Activated CD8-positive, alpha-beta memory T cell treated with anti-CD3 and anti-CD28 coated beads for 48 hours (primary cell): Measurements from ENCODE around the gene AK6.
"Not testable (repeated sequence)": the region's sequence is repeated elsewhere in the genome, so short reads cannot be mapped to it uniquely, and the experiment has no call there.

Experiments used
- DNase-seq, 3 experiments: peaks; one replicate each; pipeline ENCODE4 v3.0.0-alpha.2; 2020; ENCODE audit warnings: low read depth in 2 of 3, low spot score in 2 of 3

The AK6 gene

DNA sequence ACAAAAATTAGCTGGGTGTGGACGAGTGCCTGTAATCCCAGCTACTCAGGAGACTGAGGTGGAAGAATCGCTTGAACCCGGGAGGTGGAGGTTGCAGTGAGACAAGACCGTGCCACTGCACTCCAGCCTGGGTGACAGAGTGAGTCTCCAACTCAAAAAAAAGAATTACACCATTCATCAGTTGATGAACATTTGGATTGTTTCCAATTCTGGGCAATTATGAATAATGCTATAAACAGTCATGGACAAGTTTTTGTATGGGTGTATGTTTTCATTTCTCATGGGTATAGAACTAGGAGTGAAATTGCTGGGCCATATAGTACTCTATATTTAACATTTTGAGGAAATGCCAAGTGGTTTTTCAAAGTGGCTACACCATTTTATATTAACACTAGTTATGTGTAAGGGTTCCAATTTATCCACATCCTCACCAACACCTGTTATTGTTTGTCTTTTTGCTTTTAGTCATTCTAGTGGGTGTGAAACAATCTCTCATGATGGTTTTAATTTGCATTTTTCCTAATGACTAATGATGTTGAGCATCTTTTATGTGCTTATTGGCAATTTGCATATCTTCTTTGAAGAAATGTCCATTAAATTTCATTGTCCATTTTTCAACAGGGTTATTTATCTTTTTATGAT, 27.7 kb downstream of the AK6 start:
- no peak for DNase-seq

DNA sequence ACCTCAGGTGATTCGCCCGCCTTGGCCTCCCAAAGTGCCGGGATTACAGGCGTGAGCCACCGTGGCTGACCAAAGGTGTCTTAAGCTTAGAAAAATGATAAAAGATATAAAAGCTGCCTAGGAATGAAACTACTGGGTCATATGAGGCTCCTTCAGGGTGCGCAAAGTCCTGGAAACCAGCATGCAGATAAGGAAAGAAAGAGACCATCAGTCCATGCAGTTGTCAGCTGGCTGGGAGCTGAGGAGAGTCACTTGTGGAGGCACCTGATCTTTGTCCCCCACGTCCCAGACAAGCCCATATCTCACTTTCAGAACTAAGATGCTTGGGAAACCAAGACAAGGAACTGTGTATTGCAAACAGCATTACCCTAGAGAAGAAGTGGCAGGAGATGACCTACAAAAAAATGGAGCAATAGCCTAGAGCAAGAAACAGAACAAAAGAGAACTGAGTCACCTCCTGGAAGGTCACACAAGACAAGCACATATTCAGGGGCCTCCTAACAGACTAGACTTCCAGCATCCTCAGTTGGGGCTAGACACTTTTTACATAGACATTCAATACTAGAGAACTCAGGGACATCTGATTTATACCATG, 33.9 kb downstream of the AK6 start:
- no peak for DNase-seq

DNA sequence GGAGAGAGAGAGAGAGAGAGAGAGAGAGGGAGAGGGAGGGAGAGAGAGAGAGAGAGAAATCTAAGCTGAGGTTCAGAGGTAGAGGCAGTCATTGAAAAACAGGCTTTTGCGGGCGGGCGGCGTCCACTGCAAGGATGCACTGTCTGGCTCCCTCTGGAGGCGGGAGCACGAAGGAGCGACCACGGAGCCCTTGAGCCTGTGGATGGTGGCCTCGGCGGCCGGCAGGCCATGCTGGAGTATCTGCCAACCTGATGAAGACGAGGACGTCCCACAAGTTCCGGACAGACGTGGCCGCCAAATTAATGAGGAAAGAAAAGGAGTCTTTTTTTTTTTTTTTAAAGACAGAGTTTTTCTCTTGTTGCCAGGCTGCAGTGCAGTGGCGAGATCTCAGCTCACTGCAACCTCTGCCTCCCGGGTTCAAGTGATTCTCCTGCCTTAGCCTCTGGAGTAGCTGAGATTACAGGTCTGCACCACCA, 34.5 kb downstream of the AK6 start:
- DNase-seq = peak; percentile 37 to 47 (median 45)

DNA sequence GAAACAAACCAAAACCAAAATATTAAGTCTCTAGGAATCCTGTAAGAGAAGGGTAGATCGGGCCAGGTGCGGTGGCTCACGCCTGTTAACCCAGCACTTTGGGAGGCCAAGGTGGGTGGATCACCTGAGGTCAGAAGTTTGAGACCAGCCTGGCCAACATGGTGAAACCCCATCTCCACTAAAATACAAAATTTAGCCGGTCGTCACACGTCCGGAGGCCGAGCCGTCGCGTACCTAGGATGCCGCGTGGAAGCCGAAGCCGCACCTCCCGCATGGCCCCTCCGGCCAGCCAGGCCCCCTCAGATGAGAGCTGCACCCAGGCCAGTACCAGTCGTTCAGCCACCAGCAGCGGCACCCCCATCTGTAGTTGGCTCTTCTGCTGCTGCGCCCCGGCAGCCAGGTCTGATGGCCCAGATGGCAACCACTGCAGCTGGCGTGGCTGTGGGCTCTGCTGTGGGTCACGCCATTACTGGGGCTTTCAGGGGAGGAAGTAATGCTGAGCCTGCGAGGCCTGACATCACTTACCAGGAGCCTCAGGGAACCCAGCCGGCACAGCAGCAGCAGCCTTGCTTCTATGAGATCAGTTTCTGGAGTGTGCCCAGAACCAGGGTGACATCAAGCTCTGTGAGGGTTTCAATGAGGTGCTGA, 35.5 kb downstream of the AK6 start:
- DNase-seq = not testable (repeated sequence)

DNA sequence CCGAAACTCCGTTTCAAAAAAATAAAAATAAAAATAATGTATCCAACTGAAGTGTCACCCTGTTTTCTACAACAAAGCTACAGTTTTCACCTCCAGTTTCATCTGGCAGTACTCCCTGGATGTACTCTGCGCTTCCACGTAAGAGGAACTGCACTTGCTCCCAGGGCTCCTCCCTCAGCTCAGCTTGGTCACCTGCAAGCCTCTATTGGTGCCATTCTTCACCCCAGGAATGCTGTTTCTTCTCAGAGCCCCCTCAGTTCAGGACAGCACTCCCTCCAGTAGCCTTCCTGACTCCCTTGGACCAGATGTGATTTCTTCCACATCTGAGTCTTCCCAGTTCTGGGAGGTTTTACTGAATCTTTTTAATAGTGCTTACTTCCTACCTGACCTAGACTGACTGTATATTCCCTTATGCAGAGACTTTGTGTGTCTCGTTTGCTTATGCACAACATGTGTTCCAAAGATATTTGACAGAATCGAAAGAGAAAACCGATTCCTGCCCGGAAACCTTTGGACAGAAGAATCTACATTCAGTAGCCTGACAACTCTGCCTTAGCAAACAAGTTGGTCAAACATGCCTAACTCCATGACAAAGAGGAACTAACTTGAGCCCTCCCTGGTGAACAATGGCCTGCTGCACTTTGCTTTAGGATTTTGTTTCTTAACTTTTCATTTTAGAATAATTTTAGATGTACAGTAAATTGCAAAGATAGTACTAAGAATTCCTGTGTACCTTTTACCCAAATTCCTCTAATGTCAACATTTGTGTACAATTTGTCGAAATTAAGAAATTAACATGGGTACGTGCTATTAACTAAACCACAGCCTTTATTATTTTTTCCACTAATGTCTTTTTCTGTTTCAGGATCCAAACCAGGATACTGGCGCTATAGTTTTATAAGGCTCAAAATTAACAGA, 37.5 kb downstream of the AK6 start:
- no peak for DNase-seq

DNA sequence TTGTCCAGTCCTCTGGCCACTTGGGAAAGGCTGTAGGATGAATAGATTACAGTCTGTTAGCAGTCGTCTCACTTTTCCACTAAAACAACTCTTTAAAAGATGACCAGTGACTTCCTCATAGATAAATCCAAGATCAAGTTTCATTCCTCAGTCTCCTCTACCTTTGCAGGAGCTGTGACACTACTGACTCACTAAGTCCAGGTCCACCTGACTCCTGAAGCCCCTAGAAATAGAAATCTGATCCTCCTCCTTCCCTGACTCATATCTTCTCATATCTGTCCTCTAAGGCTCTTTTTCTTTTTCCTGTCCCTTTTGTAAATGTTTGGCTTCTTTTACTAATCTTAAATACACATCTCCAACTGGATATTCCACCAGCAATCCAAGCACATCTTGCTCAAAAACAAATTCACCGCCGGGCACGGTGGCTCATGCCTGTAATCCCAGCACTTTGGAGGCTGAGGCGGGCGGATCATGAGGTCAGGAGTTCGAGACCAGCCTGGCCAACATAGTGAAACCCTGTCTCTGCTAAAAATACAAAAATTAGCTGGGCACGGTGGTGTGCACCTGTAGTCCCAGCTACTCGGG, 39.3 kb downstream of the AK6 start:
- DNase-seq = no peak

DNA sequence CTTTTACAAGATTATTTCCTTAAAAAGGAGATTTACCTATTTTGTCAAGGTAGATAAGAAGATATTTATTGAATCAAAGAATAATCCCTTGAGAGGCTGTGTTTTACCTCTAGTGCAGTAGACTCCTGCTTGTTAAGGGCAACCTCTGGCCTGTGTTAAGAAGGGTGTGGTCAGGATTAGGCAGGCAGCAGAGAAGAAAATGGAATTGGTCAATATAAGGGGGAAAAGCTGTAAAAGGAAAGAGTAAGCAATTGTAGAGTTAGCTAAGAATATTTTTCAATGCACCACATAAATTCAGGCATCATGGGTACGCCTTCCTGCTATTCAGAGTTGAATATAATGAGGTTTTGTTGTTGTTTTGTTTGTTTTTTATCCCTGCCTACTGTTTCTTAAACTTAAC, 43.0 kb downstream of the AK6 start:
- DNase-seq = no peak

DNA sequence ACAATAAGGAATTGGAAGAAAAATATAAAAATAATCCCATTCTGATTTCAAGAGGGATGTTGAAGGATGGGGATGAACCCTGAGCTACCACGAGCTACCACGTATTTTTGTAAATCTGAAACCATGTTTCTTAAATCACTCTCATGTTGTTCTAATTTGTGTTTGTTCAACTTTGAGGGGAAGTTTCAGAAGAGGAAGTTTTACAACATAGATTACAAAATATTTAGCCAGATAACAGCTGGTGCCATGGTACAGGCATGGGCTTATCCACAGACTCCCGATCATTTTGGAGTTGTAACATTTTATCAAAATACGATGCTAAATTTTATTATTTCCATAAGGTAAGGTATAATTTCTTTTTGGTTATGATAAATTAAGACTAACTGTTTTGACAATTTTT, 51.9 kb downstream of the AK6 start:
- no peak for DNase-seq

DNA sequence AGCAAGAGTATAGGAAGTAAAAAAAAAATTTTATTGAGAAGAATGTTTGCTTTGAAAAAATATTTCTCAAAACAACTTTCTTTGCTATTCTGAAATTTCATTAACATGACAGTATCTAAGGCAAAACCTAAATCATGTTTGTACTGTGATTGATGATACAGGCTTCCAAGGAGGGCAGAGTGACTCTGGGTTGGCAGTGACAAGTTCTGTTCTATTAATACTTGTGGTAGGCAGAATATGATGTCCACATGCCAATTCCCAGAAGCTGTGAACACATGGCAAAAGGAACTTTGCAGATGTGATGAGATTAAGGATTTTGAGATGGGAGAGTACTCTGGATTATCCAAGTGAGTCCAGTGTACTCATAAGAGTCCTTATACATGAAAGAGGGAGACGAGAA, 53.3 kb downstream of the AK6 start:
- no peak for DNase-seq

DNA sequence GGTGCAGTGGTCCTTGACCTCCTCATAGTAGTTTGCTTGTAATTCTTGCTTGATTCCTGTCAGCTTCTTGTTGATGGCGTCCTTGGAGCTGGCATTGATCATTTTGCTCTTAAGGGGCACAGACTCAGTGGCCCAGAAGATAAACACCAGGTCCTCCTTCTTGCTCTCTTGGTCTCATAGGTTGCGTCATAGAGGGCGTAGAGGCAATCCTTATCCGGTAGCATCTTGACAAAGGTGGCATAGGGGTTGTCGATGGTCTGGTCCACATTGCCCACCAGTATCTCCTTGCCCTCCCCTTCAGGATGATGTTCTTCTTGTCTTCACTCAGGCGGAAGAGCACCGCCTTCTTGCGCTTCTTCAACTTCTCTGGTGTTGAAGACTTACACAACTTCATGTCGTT, 55.9 kb downstream of the AK6 start:
- DNase-seq = no peak

DNA sequence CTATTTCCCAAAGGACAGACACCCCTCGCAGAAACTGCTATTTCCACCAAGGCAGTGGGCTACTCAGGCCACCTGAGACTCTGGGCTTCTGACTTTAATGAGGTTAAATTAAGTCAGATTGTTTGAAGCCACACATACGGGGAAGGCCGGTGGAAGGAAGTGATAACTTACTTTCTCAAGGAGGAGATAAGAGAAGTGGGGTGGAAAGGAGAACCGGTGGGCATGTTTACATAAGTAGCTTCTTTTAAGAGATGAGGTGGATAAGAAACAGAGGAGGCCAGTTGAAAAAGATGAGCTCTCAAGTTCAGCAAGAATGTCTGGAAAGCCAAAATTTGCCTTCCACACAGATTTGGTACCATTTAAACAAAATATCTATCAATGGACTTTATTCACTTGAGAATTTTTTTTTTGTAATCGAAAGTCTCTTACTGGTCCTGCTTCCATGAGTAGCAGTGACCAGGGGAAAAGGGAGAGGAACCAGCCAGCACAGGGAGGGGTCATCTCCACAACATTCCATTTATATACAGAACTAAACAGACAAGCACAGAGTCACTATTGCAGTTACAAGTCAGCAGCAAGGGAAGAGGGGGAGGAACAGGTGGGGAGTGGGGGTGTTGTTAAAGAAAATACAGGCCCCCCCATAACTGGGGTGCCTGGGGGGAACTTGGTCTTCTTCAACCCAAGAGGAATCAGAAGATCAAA, 56.7 kb downstream of the AK6 start:
- DNase-seq = no peak

DNA sequence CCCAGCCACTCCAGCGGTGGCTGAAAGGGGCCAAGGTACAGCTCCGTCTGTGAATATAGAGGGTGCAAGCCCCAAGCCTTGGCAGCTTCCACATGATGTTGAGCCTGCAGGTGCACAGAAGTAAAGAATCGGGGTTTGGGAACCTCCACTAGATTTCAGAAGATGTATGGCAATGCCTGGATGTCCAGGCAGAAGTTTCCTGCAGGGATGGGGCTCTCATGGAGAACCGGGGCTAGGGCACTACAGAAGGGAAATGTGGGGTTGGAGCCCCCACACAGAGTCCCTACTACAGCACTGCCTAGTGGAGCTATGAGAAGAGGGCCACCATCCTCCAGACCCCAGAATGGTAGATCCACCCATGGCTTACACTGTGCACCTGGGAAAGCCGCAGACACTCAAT, 59.9 kb downstream of the AK6 start:
- DNase-seq = no peak

DNA sequence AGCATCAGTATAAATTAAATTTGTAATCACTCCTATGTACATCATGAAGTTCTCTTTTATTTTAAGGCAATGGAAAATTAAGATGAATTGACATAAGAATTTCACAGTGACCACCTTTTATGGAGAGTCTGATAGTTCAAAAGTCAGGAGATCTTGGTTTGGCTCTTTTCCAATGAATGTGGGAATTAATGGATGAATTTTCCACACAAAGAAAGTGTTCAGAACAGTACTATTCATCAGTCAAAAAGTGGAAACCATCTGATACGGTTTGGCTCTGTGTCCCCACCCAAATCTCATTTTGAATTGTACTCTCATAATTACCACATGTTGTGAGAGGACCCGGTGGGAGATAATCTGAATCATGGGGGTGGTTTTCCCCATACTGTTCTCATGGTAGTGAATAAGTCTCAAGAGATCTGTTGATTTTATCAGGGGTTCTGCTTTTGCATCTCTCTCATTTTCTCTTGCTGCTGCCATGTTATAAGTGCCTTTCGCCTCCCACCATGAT, 61.2 kb downstream of the AK6 start:
- no peak for DNase-seq

DNA sequence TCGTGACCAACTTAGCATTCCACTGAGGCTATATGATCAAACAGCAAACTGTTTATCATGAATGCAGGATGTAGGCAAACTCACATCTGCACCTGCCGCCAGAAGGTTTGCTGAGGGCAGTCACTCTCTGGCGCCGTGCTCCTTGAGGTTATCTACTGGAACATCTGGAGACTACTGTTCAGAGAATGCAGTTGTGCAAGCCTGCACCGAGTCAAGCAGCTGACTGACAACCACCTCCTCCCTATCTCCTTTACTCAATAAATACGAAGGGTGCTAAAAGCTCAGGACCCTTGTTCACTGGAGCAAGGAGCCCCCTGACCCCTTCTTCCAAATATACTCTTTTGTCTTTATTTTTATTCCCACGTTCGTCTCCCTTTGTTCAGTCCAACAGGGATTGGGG, 63.8 kb downstream of the AK6 start:
- no peak for DNase-seq
